NCI-H2227 (cell line): ENCODE data around the gene RSRC2.

Experiments
- DNase-seq: peaks from one replicate; lab custom pipeline; 2025; ENCODE audit not compliant: unreplicated experiment; lab: John Stamatoyannopoulos, UW

RSRC2 gene

GRCh38 chr12:122454250-122454721, 72.5 kb downstream of the RSRC2 start:
- no peak for DNase-seq
